Measurements from ENCODE around the gene CASQ2. TPM values are rescaled to one million over a fixed set of nuclear protein-coding genes. Genes with fewer than 3 reads are reported as not detected.

Gene CASQ2
- 1 to 10 TPM in 1 of 2 donors, under 1 TPM in 1; 0.32 to 4.8 TPM for total RNA-seq
- under 1 TPM; 0.46 to 0.93 (median 0.65) TPM for polyA plus RNA-seq (ENCODE audit: insufficient read length in 6 of 6)
- long read RNA-seq, donor 1, partial matches to known transcripts, result 0 of 1 reads
- long read RNA-seq, donor 1, other reads (novel, unspliced or antisense), result 0 of 1 reads
- long read RNA-seq, donor 2, result 0 reads
- long read RNA-seq, donor 3, result 0 reads
- long read RNA-seq, donor 4, result 0 reads
- long read RNA-seq, donor 5, result 0 reads
- long read RNA-seq, donor 6, partial matches to known transcripts, result 0 of 1 reads
- long read RNA-seq, donor 6, other reads (novel, unspliced or antisense), result 0 of 1 reads
- long read RNA-seq, donor 7, result 0 reads
- long read RNA-seq, donor 8, partial matches to known transcripts, result 0 of 1 reads
- long read RNA-seq, donor 8, other reads (novel, unspliced or antisense), result 0 of 1 reads
- long read RNA-seq, donor 9, partial matches to known transcripts, result 0 of 1 reads
- long read RNA-seq, donor 9, other reads (novel, unspliced or antisense), result 0 of 1 reads
- long read RNA-seq, donor 10, result 0 reads
- long read RNA-seq, donor 11, result 0 reads
- long read RNA-seq, donor 12, partial matches to known transcripts, result 0 of 2 reads
- long read RNA-seq, donor 12, other reads (novel, unspliced or antisense), result 0 of 2 reads

DNA sequence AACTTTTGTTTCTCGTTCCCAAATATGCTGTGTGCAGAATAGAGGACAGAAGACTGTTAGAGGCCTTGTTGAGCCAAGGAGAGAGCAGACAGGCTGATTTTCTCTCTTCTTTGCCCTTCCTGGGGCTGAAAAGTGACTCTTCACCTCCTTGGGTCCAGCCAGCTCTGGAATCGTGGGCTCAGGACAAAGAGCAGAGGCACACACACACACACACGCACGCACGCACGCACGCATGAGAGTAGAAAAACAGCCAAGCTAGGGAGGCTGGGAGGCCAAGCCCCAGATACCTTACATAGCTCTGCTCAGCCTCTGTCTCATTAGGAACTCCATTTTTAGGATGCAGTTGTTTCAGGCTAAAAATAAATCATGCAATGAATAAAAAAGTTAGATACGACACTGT lies at the start of gene CASQ2:
CASQ2 (minus strand) TSS at position 166 of the 400 bp plus-strand sequence. CDS start 173 bp downstream, outside the sequence.
- no peaks in the 10 kb centered on the region for H3K36me3 ChIP-seq
- DNase-seq (no peak), ATAC-seq (no peak)
- H3K27me3 ChIP-seq, result no peaks in the 10 kb centered on the region
- H3K4me1 ChIP-seq, result no peaks in the 10 kb centered on the region
- H3K27ac ChIP-seq, result no peak within 1 kb of the TSS
- intact Hi-C loops (cut with DNase I), result loop anchor here in 1 of 2 donors (10.0 kb wide), 1 partner anchor 154 kb away; no protein-coding TSS in a partner anchor
- H3K9me3 ChIP-seq, result no peaks in the 10 kb centered on the region
- H3K4me3 ChIP-seq, result no peak within 1 kb of the TSS
- TF ChIP-seq, protein P1, sequence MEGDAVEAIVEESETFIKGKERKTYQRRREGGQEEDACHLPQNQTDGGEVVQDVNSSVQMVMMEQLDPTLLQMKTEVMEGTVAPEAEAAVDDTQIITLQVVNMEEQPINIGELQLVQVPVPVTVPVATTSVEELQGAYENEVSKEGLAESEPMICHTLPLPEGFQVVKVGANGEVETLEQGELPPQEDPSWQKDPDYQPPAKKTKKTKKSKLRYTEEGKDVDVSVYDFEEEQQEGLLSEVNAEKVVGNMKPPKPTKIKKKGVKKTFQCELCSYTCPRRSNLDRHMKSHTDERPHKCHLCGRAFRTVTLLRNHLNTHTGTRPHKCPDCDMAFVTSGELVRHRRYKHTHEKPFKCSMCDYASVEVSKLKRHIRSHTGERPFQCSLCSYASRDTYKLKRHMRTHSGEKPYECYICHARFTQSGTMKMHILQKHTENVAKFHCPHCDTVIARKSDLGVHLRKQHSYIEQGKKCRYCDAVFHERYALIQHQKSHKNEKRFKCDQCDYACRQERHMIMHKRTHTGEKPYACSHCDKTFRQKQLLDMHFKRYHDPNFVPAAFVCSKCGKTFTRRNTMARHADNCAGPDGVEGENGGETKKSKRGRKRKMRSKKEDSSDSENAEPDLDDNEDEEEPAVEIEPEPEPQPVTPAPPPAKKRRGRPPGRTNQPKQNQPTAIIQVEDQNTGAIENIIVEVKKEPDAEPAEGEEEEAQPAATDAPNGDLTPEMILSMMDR (IDR thresholded peaks at IDR 0.05), result no peak

DNA sequence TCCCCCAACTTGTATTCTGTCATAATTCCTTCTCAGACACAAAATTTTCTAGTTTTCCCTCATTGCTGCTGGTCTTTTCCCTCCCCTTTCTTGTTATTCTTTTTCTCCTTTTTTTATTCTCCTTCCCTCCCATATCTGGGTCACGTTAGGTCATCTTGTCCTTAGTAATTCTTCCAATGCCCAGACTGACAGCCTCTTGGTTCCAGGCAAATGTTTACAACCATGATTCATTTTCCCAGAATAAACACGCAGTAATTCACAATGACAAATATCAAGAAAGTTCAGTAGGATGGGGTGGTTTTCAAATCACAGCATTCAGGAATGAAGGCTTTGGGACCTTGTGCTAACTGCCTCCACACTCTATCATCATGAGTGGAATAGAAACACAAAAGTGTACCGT lies 47.2 kb upstream of the CASQ2 start:
- Histone ChIP-seq H3K4me1 (peaks cover 0 to 2% of the 10 kb centered on the region in 2 donors), H3K9me3 (no peaks in the 10 kb centered on the region), H3K27ac (no peak overlapping the region), H3K4me3 (no peak overlapping the region), H3K27me3 (no peaks in the 10 kb centered on the region), H3K36me3 (no peaks in the 10 kb centered on the region)
- TF ChIP-seq, protein P1 (IDR thresholded peaks at IDR 0.05), result no peak
- intact Hi-C loops (cut with DNase I), result no loop called here
- no peak for DNase-seq
- ATAC-seq, result no peak

DNA sequence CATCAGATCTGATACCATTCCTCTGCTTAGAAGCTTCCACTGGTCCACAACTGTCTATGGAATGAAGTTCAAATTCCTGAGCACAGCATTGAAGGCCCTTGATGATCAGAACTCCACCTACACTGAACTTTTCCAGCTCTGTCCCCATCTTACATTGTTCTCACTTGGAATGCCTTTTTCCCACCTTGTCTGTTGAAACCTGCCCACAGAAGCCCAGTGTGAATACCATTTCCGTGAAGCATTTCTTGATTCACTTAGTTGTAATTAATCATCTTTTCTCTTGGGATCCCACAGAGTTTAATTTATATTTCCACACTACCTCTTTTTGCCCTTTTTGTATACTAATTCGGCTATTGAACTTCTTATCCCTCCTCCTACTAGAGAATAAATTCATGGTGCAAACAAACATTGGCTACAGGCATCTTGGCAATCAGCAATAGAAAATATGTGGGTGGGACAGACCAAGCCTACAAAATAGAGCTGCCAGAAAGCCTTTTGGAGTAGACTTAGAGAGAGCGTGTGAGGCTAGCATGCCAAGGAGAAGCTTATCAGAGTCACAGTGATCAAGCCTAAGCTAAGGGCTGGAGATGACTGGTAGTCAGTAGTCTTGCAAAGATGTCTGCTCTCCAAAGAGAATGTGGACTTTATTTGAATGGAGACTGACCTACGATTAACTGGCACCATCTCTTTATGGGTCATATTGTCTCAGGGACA lies 46.3 kb upstream of the CASQ2 start:
- Histone ChIP-seq H3K9me3 (no peaks in the 10 kb centered on the region), H3K4me1 (peaks cover 3 to 6% of the 10 kb centered on the region in 2 donors), H3K36me3 (no peaks in the 10 kb centered on the region), H3K27ac (no peak overlapping the region), H3K4me3 (no peak overlapping the region), H3K27me3 (no peaks in the 10 kb centered on the region)
- intact Hi-C loops (cut with DNase I), result no loop called here
- TF ChIP-seq, protein P1 (IDR thresholded peaks at IDR 0.05), result no peak
- no peak for DNase-seq
- no peak for ATAC-seq

DNA sequence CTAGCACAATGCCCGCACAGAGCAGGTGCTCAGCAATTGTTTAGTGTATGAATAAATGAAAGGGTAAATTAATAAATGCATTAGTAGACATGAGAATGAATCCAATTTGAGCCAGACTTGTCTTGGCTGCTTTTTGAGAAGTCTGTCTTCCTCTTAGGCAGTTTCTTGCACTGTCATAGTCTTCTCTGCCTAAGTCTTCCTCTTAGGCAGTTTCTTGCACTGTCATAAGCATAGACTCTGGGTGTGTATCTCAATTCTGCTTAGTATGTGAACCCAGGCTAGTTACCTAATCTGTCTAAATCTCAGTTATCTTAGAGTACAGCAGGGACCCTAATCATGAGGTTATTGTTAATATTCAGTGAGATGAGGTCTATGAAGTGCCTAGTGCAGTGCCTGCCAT lies 45.2 kb upstream of the CASQ2 start:
- no peaks in the 10 kb centered on the region for H3K9me3 ChIP-seq
- H3K36me3 ChIP-seq, result no peaks in the 10 kb centered on the region
- TF ChIP-seq, protein P1 (IDR thresholded peaks at IDR 0.05), result no peak
- ATAC-seq, result no peak
- intact Hi-C loops (cut with DNase I), result no loop called here
- no peaks in the 10 kb centered on the region for H3K27me3 ChIP-seq
- no peak overlapping the region for H3K4me3 ChIP-seq
- DNase-seq, result no peak
- H3K27ac ChIP-seq, result no peak overlapping the region
- peaks cover 3 to 14% of the 10 kb centered on the region in 2 donors for H3K4me1 ChIP-seq
